ENCODE data around the gene SLC35F3.

SLC35F3 gene

GRCh38 chr1:233940908-233941307 lies 36.4 kb downstream of the SLC35F3 start:
- H3K27ac ChIP-seq (ENCODE audit: low read length): no peak overlapping the region
- no peak overlapping the region for H3K4me3 ChIP-seq (ENCODE audit: low read length in 2 of 2)
- no peaks in the 10 kb centered on the region for H3K36me3 ChIP-seq (ENCODE audit: control insufficient read depth in 2 of 2, insufficient read depth in 2 of 2, low read length in 2 of 2)
- H3K9ac ChIP-seq (ENCODE audit: low read length in 2 of 2): no peak overlapping the region
- no peaks in the 10 kb centered on the region for H3K9me3 ChIP-seq (ENCODE audit: control insufficient read depth in 2 of 2, low read length in 2 of 2)
- H3K27me3 ChIP-seq (ENCODE audit: control insufficient read depth in 1 of 2, insufficient read depth in 2 of 2, low read length in 2 of 2): no peaks in the 10 kb centered on the region
- no peaks in the 10 kb centered on the region for H3K4me1 ChIP-seq (ENCODE audit: control insufficient read depth, insufficient read depth, low read length)

- no peaks in the 10 kb centered on the region for H3K4me1 ChIP-seq (ENCODE audit: control insufficient read depth, insufficient read depth, low read length)
- H3K4me3 ChIP-seq (ENCODE audit: low read length in 2 of 2): no peak overlapping the region
- H3K9ac ChIP-seq (ENCODE audit: low read length in 2 of 2): no peak overlapping the region
- no peaks in the 10 kb centered on the region for H3K27me3 ChIP-seq (ENCODE audit: control insufficient read depth in 1 of 2, insufficient read depth in 2 of 2, low read length in 2 of 2)
- no peaks in the 10 kb centered on the region for H3K36me3 ChIP-seq (ENCODE audit: control insufficient read depth in 2 of 2, insufficient read depth in 2 of 2, low read length in 2 of 2)
- peaks cover under 1 to 2% of the 10 kb centered on the region in 2 donors for H3K9me3 ChIP-seq (ENCODE audit: control insufficient read depth in 2 of 2, low read length in 2 of 2)
- no peak overlapping the region for H3K27ac ChIP-seq (ENCODE audit: low read length)
Observed at GRCh38 chr1:233944601-233945000, 40.1 kb downstream of the SLC35F3 start.

- no peaks in the 10 kb centered on the region for H3K4me1 ChIP-seq (ENCODE audit: control insufficient read depth, insufficient read depth, low read length)
- no peak overlapping the region for H3K9ac ChIP-seq (ENCODE audit: low read length in 2 of 2)
- no peak overlapping the region for H3K27ac ChIP-seq (ENCODE audit: low read length)
- no peaks in the 10 kb centered on the region for H3K27me3 ChIP-seq (ENCODE audit: control insufficient read depth in 1 of 2, insufficient read depth in 2 of 2, low read length in 2 of 2)
- H3K9me3 ChIP-seq (ENCODE audit: control insufficient read depth in 2 of 2, low read length in 2 of 2): peaks cover 2 to 3% of the 10 kb centered on the region in 2 donors
- no peaks in the 10 kb centered on the region for H3K36me3 ChIP-seq (ENCODE audit: control insufficient read depth in 2 of 2, insufficient read depth in 2 of 2, low read length in 2 of 2)
- H3K4me3 ChIP-seq (ENCODE audit: low read length in 2 of 2): no peak overlapping the region
Observed at GRCh38 chr1:233945573-233945972, 41.1 kb downstream of the SLC35F3 start.

- Histone ChIP-seq H3K4me1 (ENCODE audit: control insufficient read depth, insufficient read depth, low read length) (no peaks in the 10 kb centered on the region), H3K27ac (ENCODE audit: low read length) (no peak overlapping the region), H3K9me3 (ENCODE audit: control insufficient read depth in 2 of 2, low read length in 2 of 2) (peaks cover 2 to 3% of the 10 kb centered on the region in 2 donors), H3K4me3 (ENCODE audit: low read length in 2 of 2) (no peak overlapping the region), H3K36me3 (ENCODE audit: control insufficient read depth in 2 of 2, insufficient read depth in 2 of 2, low read length in 2 of 2) (no peaks in the 10 kb centered on the region), H3K9ac (ENCODE audit: low read length in 2 of 2) (no peak overlapping the region), H3K27me3 (ENCODE audit: control insufficient read depth in 1 of 2, insufficient read depth in 2 of 2, low read length in 2 of 2) (no peaks in the 10 kb centered on the region)
Observed at GRCh38 chr1:233945979-233946378, 41.5 kb downstream of the SLC35F3 start.

- no peaks in the 10 kb centered on the region for H3K36me3 ChIP-seq (ENCODE audit: control insufficient read depth in 2 of 2, insufficient read depth in 2 of 2, low read length in 2 of 2)
- no peaks in the 10 kb centered on the region for H3K27me3 ChIP-seq (ENCODE audit: control insufficient read depth in 1 of 2, insufficient read depth in 2 of 2, low read length in 2 of 2)
- H3K4me1 ChIP-seq (ENCODE audit: control insufficient read depth, insufficient read depth, low read length): no peaks in the 10 kb centered on the region
- no peak overlapping the region for H3K27ac ChIP-seq (ENCODE audit: low read length)
- no peak overlapping the region for H3K4me3 ChIP-seq (ENCODE audit: low read length in 2 of 2)
- no peak overlapping the region for H3K9ac ChIP-seq (ENCODE audit: low read length in 2 of 2)
- H3K9me3 ChIP-seq (ENCODE audit: control insufficient read depth in 2 of 2, low read length in 2 of 2): peaks cover 2 to 9% of the 10 kb centered on the region in 2 donors
Observed at GRCh38 chr1:233946724-233947123, 42.2 kb downstream of the SLC35F3 start.

- no peaks in the 10 kb centered on the region for H3K36me3 ChIP-seq (ENCODE audit: control insufficient read depth in 2 of 2, insufficient read depth in 2 of 2, low read length in 2 of 2)
- peaks cover 3 to 17% of the 10 kb centered on the region in 2 donors for H3K9me3 ChIP-seq (ENCODE audit: control insufficient read depth in 2 of 2, low read length in 2 of 2)
- H3K4me3 ChIP-seq (ENCODE audit: low read length in 2 of 2): no peak overlapping the region
- no peaks in the 10 kb centered on the region for H3K4me1 ChIP-seq (ENCODE audit: control insufficient read depth, insufficient read depth, low read length)
- H3K9ac ChIP-seq (ENCODE audit: low read length in 2 of 2): no peak overlapping the region
- H3K27ac ChIP-seq (ENCODE audit: low read length): no peak overlapping the region
- no peaks in the 10 kb centered on the region for H3K27me3 ChIP-seq (ENCODE audit: control insufficient read depth in 1 of 2, insufficient read depth in 2 of 2, low read length in 2 of 2)
Observed at GRCh38 chr1:233951804-233952203, 47.3 kb downstream of the SLC35F3 start.

GRCh38 chr1:233957691-233958090 lies 53.2 kb downstream of the SLC35F3 start:
- Histone ChIP-seq H3K27me3 (ENCODE audit: control insufficient read depth in 1 of 2, insufficient read depth in 2 of 2, low read length in 2 of 2) (no peaks in the 10 kb centered on the region), H3K9ac (ENCODE audit: low read length in 2 of 2) (no peak overlapping the region), H3K9me3 (ENCODE audit: control insufficient read depth in 2 of 2, low read length in 2 of 2) (peaks cover 3 to 4% of the 10 kb centered on the region in 2 donors), H3K4me1 (ENCODE audit: control insufficient read depth, insufficient read depth, low read length) (no peaks in the 10 kb centered on the region), H3K27ac (ENCODE audit: low read length) (no peak overlapping the region), H3K36me3 (ENCODE audit: control insufficient read depth in 2 of 2, insufficient read depth in 2 of 2, low read length in 2 of 2) (no peaks in the 10 kb centered on the region), H3K4me3 (ENCODE audit: low read length in 2 of 2) (no peak overlapping the region)

- H3K27ac ChIP-seq (ENCODE audit: low read length): no peak overlapping the region
- H3K36me3 ChIP-seq (ENCODE audit: control insufficient read depth in 2 of 2, insufficient read depth in 2 of 2, low read length in 2 of 2): no peaks in the 10 kb centered on the region
- no peaks in the 10 kb centered on the region for H3K4me1 ChIP-seq (ENCODE audit: control insufficient read depth, insufficient read depth, low read length)
- H3K4me3 ChIP-seq (ENCODE audit: low read length in 2 of 2): no peak overlapping the region
- H3K9me3 ChIP-seq (ENCODE audit: control insufficient read depth in 2 of 2, low read length in 2 of 2): peaks cover 4 to 5% of the 10 kb centered on the region in 2 donors
- H3K27me3 ChIP-seq (ENCODE audit: control insufficient read depth in 1 of 2, insufficient read depth in 2 of 2, low read length in 2 of 2): no peaks in the 10 kb centered on the region
- H3K9ac ChIP-seq (ENCODE audit: low read length in 2 of 2): no peak overlapping the region
Observed at GRCh38 chr1:233959102-233959501, 54.6 kb downstream of the SLC35F3 start.

GRCh38 chr1:233959971-233960370 lies 55.5 kb downstream of the SLC35F3 start:
- no peaks in the 10 kb centered on the region for H3K4me1 ChIP-seq (ENCODE audit: control insufficient read depth, insufficient read depth, low read length)

GRCh38 chr1:233960386-233960785 lies 55.9 kb downstream of the SLC35F3 start:
- no peaks in the 10 kb centered on the region for H3K4me1 ChIP-seq (ENCODE audit: control insufficient read depth, insufficient read depth, low read length)
- H3K36me3 ChIP-seq (ENCODE audit: control insufficient read depth in 2 of 2, insufficient read depth in 2 of 2, low read length in 2 of 2): no peaks in the 10 kb centered on the region
- no peak overlapping the region for H3K9ac ChIP-seq (ENCODE audit: low read length in 2 of 2)
- H3K9me3 ChIP-seq (ENCODE audit: control insufficient read depth in 2 of 2, low read length in 2 of 2): peaks cover 4 to 15% of the 10 kb centered on the region in 2 donors
- H3K27ac ChIP-seq (ENCODE audit: low read length): no peak overlapping the region
- no peaks in the 10 kb centered on the region for H3K27me3 ChIP-seq (ENCODE audit: control insufficient read depth in 1 of 2, insufficient read depth in 2 of 2, low read length in 2 of 2)
- no peak overlapping the region for H3K4me3 ChIP-seq (ENCODE audit: low read length in 2 of 2)

More at GRCh38 chr1:233959971-233960370, 55.5 kb downstream of the SLC35F3 start:
- Histone ChIP-seq H3K9me3 (ENCODE audit: control insufficient read depth in 2 of 2, low read length in 2 of 2) (peaks cover 4 to 12% of the 10 kb centered on the region in 2 donors), H3K27ac (ENCODE audit: low read length) (no peak overlapping the region), H3K27me3 (ENCODE audit: control insufficient read depth in 1 of 2, insufficient read depth in 2 of 2, low read length in 2 of 2) (no peaks in the 10 kb centered on the region), H3K36me3 (ENCODE audit: control insufficient read depth in 2 of 2, insufficient read depth in 2 of 2, low read length in 2 of 2) (no peaks in the 10 kb centered on the region), H3K4me3 (ENCODE audit: low read length in 2 of 2) (no peak overlapping the region), H3K9ac (ENCODE audit: low read length in 2 of 2) (no peak overlapping the region)

GRCh38 chr1:233962878-233963277 lies 58.4 kb downstream of the SLC35F3 start:
- Histone ChIP-seq H3K27me3 (ENCODE audit: control insufficient read depth in 1 of 2, insufficient read depth in 2 of 2, low read length in 2 of 2) (no peaks in the 10 kb centered on the region), H3K9ac (ENCODE audit: low read length in 2 of 2) (no peak overlapping the region), H3K4me1 (ENCODE audit: control insufficient read depth, insufficient read depth, low read length) (no peaks in the 10 kb centered on the region), H3K27ac (ENCODE audit: low read length) (no peak overlapping the region), H3K9me3 (ENCODE audit: control insufficient read depth in 2 of 2, low read length in 2 of 2) (peaks cover 4 to 14% of the 10 kb centered on the region in 2 donors), H3K36me3 (ENCODE audit: control insufficient read depth in 2 of 2, insufficient read depth in 2 of 2, low read length in 2 of 2) (no peaks in the 10 kb centered on the region), H3K4me3 (ENCODE audit: low read length in 2 of 2) (no peak overlapping the region)

Data from stomach smooth muscle (tissue), 2 donors.